Superior temporal gyrus (tissue), 1 donor: Measurements from ENCODE around the gene NECAB2.

Experiments used
- DNase-seq: peaks from one replicate; pipeline ENCODE4 v3.0.0-alpha.2; 2016; ENCODE audit errors: extremely low spot score

Gene NECAB2

DNA sequence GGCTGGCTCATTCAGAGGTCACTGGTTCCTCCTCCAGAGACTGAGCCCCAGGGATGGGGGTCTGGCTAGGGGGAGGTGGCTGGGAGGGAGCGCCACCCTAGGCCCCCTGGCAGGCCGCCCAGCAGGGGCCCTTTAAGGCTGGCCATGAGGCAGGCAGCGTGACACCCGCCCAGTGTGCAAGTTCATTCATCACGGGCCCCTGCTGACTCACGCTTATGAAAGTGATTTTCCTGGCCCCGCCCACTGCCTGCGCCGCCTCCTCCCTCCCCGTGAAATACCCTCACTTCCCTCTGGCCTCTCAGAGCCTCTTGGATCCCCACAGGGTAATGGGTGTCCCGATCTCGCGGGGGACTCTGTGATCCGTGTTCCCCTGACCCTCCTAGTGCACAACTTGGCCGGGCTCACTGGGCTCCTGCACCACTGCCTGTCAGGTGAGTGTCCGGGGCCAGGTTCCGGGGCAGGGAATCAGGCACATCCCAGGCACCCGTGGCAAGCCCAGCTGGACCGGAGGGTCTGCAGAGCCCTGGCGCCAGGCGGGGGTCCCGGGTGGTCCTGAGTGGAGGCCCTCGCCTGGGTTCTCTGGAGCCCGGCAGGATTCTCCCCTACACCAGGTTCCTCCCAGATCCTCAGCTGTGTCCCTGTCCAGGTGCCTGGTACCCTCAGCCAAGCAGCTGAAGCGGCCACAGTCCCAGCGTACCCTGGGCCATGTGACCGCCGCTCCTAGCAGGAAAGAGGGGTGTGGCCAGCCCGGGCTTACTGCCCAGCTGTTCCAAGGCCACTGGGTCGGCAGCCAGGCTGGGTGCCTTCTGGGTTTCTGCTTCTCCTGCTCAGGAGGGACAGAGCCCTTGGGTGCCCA, 14.9 kb upstream of the NECAB2 start, which contains the start of gene OSGIN1:
Gene OSGIN1, plus strand, starts transcription at position 301 of the 856 bp plus-strand sequence. CDS start 4,432 bp downstream, outside the sequence.
- DNase-seq: peak; percentile 78

DNA sequence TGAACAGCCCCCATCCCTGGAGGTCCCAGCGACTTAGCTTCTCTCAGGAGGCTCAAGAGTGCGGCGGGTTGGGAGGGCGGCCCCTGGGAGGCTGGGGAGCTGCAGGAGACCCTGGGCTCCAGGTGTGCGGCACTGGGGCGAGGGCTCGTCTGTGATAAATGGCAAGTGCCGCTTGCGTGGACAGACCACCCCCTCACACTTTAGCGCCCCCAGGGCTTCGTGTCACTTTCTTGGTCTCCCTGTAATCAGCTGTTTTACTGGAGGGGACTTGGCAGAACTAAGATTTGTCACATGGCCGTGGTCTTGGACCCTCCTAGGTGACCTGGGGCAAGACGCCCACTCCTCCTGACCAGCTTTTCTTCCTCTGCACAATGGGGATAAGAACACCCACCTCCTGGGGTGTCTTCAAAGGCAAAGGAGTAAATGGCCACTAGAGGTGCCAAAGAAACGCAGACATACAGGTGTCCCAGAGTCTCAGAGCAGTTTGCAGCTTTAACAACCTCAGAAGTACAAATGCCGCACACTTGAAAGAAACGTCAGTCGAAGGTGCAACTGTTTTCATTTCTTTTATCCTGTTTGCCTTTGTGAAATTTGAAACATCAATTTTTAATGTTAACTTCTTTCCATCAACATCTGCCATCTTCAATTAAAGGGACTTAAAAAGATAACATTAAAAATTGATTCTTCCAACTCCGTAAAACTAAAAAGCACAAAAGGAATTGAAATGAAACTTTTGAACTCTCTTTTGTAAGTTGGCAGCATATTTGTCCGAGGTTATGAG, 14.1 kb upstream of the NECAB2 start:
- DNase-seq: peak; percentile 33

DNA sequence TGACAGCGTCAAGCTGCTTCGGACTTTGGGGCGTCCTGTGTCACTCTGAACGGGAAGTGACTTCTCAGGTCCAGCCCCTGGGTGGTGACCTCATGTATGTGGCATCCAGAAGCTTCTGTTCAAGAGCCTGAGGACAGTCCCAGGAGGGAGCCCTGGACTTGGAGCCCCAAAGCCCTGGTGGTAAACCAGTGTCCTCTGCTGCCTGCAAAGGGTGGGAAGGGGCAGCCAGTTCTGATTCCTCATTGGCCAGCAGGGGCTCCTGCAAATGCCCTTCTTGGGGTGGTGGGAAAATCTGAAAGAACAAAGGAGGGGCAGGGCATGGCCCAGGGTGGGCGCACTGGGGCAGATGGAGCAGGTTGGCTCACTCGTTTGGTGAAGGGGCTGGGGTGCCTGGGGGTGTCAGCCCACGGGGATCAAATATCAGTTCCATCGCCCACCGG, 13.4 kb upstream of the NECAB2 start:
- no peak for DNase-seq

DNA sequence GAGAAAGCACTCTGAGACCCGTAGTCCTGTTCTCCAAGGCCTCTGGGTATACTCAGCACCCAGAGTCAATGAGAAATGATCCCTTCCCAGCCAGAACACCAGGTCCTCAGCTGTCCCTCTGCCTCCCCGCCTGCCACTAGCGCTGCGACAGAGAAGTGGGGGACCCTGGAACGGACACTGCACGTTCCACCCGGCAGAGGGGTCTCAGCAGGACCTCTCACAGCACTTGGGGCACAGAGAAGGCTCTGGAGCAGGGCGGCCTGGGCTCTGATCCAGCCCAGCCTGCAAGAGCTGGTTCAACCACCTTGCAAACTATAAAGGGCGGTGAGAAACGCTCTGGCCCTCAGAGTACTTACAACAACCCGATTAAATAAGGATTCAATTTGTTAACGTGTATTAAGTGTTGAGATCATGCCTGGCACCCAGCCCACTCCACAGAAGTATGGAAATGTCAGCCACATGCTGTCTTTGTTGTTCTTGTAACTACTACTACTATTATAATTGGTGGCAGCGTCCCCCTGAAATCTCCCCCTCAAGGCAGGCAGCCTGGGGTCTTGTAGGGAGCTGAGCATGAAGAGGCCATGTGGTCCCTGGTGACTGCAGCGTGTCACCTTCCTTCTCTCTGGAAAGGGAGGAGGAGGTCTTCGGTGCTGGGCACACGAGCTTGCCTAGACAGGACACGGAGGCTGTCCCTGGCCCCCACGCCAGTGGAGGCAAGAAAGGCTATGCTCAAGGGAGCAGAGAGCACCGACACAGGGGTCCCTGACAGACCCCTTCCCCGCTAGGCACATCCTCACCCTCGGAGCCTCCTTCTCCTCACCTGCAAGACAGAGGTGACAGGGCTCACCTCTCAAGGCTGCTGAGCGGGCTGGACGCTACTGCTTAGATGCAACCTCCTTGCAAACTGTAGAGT, 12.6 kb upstream of the NECAB2 start:
- no peak for DNase-seq

DNA sequence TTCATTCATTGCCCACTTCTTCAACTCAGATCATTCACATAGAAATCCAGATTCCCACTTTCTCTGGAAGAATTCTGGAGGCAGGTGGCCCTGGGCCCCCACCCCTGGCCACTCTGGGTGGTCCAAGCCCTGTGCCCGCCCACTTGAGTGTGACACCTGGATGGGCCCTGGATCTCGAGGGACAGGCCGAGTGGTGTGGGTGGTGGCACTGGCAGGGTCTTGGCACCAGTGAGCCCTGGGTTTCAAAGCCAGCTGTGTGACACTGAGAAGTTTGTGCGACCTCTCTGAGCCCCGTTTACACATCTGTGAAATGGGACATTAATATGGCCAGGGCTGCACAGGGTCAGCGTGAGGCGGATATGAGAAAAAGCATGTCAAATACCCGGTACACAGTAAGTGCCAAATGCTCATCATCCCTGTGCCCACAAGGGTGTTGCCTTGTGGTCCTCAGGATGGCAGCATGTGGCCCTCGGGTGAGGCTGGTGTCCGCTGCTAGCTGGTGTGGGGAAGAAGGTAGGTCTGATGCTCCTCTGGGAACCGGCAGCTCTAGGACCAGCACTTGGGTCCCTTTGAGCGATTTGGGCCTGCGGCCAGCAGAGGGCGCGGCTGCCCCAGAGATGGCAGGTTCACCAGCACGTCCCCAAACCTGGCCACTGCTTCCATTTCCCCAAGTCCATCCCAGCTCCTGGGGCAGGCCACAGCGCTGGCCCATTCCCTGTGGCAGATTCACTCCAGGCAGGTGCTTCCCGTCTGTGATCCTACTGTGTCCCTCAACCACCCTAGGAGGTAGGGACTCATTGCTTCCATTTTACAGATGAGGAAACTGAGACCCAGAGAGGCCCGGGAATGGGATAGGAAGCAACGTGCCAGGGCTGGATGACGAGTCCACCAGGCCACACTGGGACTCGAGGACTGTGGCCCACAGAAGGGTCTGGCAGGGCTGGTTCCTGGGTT, 11.4 kb upstream of the NECAB2 start:
- DNase-seq: peak; percentile 83

DNA sequence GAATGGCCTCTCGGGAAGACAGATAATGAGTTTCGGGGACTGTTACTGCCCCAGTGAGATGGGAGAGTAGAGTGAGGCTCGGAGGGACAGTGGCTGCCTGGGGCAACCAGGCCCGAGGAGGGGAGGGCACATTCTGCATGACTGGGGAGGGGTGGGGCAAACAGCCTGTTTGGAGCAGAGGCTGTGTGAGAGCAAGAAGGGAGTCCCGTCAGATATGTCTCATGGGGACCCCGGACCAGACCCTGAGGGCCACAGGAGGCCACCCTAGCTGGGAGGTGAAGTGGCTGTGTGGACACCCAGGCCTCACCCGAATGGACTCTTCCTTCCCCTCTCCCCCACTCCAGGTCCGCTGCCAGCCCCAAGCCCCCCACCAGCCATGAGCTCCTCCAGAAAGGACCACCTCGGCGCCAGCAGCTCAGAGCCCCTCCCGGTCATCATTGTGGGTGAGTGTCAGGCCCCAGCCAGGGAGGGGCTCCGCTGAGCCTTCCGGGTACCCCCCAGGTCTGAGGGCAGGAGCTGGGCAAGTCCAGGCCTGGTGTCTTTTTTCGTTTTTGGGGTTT, 10.7 kb upstream of the NECAB2 start:
- no peak for DNase-seq

DNA sequence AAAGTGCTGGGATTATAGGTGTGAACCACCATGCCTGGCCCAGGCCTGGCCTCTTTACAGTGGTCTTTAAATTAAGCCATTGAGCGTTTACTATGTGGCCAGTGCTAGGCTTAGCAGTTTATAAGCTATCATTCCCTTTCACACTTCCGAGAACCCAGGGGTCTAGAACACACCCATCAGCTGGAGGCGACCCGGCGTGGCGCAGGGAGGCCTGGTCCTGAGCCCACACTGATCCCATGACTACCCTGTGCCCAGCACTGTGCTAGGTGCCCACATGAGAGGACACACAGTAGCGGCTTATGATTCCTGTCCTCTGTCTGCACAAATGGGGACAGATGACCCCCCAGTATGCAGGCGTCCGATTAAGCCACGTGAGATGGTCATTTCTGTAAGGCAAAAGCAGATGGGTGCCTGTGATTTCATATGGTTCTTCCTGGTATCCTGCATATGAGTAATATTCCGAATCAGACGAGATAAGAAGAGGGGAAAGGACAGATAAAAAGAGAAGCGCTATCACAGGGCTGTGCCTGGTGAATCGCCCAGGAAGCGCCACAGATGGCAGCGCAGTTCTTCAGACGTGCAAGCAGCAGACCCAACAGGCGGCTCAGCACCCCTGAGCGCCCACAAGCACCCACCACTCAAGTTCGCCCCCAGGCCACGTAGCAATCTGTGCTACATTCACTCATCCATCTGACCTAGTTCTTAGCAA, 9.8 kb upstream of the NECAB2 start:
- no peak for DNase-seq

DNA sequence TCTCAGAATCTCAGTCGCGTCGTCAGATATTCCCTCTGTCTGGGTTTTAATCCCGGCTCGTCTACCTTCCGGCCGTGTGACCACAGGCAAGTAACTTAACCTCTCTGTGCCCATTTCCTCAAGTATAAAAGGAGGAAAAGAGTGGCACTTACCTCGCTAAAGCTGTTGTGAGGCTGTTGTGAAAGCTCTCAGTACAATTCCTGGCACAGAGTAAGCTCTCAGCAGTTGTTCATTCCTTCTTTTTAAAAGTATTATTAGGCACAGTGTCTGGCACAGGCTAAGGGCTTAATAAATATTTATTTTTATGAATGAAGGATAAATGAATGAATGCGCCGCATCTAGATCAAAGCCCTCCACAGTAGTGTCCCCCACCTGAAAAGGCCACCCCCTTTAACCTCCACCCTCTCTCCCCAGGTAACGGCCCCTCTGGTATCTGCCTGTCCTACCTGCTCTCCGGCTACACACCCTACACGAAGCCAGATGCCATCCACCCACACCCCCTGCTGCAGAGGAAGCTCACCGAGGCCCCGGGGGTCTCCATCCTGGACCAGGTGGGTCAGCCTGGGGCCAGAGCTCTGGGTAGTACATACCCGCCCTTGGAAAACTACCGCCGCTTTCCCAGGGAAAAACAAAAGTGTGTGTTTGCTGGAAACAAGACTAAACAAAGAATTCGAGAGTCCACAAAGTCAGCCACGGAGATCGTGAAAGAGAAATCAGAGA, 9.0 kb upstream of the NECAB2 start:
- no peak for DNase-seq

DNA sequence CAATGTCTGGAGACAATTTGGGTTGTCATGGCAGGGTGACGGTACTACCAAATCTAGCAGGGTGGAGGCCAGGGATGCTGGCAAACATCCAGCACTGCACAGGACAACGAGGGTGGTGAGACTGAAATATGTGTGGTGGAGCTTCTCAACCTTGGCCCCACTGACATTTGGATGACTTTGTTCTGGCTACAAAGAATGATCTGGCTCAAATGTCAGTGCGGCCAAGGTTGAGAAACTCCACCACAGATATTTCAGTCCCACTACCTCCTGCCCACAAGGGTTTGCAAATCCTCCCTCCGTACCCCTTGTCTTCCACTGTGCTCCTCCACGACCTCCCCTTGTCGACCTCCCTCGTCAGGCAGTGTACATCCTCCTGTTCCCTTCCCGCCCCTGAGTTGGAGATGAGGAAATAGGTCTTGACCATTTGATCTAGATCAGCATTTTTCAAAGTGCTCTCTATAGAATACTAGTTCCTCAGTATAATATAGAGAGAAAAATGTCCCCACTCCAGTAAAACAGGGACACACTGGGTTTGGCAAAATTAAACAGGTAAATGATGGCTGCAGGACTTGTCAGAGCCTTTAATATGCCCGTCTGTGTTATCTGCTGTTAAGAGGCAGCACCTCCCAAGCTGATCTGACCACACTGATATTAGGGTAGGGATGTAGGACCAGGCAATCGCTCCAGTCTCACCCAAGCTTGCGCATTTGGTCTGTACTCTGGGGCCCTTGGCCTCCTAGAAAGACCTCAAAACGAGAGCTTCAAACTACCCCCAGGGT, 8.2 kb upstream of the NECAB2 start:
- DNase-seq: no peak

DNA sequence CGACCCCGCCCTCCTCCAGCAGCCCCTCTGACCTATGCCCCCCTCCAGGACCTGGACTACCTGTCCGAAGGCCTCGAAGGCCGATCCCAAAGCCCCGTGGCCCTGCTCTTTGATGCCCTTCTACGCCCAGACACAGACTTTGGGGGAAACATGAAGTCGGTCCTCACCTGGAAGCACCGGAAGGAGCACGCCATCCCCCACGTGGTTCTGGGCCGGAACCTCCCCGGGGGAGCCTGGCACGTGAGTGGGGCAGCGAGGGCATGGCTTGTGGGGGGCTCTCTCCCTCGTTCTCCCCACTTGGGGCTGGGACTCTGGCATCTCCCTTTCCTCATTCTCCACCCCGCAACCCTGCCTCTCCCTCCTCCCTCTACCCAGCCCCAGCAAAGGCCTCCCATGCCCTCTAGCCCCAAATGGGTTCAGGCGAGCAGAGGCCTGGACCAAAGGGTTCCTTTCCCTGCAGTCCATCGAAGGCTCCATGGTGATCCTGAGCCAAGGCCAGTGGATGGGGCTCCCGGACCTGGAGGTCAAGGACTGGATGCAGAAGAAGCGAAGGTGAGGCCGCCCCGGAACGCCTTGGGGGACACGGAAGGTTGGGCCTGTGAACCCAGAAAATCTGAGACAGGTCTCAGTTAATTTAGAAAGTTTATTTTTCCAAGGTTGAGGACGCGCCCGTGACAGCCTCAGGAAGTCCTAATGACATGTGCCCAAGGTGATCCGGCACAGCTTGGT, 7.4 kb upstream of the NECAB2 start:
- no peak for DNase-seq

DNA sequence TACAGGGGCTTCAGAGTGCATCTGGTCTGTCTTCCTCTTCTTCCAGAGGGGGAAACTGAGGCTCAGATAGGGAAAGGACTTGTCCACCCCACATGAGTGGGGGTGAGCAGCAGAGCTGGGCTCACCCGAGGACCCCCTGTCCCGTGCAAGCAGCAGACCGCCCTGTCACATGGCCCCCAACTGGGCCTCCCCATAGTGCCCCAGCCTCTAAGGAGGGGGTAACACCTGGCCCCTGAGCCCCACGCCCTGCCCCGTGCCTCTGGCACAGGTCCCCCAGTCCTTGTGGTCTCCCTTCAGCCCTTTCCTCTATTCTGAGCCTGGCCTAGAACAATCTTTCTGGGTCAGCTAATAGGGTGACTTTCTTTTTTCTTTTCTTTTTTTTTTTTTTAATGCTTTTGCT, 6.5 kb upstream of the NECAB2 start:
- no peak for DNase-seq

DNA sequence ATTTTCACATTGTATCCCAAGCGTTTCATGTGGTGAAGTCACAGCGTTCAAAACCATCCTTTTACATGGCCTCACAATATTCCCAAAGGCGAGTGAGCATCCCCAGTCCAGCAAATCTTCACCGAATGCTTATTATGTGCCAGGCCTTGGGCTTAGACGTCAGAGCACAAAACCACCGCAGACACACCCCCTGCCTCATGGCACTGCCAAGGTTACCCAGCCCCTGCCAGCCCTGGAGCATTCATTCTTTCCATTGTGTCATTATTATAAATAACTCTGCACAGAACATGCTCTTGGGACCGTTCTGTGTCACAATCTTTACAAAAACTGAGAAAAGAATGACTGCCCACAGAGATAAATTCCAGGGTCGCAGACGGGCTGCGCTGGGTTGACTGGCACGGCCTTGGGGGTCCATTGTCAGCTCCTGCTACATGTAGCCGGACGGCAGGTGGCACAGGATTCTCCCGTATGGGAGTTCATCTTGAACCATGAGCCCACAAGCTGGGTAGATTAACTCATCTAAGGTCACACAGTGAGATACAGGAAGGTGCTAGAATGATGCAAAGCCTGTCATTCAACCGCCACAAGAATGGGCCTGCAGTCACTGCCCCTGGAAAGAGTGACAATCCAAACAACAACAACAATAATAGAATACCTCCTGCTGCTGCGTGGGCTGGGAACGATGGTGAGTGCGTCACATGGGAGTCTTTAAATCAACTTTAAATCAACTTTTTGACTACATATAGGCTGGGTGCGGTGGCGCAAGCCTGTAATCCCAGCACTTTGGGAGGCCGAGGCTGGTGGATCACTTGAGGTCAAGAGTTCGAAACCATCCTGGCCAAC, 4.5 kb upstream of the NECAB2 start:
- no peak for DNase-seq

DNA sequence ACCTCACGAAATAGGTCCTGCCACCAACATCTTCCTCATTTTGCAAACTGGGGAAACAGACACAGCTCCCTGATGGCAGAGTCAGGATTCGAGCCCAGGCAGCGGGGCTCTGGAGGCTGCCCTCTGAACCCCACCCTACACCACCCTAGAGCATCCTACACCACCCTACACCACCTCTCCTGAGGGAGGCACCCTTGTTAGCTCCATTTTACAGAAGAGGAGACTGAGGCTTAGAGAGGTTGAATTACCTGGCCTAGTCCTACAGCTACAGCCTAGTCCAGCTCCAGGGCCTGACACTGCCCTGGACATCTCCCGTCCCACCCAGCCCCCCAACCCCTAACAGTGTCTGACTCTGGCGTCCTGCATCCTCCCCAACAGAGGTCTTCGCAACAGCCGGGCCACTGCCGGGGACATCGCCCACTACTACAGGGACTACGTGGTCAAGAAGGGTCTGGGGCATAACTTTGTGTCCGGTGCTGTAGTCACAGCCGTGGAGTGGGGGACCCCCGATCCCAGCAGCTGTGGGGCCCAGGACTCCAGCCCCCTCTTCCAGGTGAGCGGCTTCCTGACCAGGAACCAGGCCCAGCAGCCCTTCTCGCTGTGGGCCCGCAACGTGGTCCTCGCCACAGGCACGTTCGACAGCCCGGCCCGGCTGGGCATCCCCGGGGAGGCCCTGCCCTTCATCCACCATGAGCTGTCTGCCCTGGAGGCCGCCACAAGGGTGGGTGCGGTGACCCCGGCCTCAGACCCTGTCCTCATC, 3.2 kb upstream of the NECAB2 start:
- no peak for DNase-seq

DNA sequence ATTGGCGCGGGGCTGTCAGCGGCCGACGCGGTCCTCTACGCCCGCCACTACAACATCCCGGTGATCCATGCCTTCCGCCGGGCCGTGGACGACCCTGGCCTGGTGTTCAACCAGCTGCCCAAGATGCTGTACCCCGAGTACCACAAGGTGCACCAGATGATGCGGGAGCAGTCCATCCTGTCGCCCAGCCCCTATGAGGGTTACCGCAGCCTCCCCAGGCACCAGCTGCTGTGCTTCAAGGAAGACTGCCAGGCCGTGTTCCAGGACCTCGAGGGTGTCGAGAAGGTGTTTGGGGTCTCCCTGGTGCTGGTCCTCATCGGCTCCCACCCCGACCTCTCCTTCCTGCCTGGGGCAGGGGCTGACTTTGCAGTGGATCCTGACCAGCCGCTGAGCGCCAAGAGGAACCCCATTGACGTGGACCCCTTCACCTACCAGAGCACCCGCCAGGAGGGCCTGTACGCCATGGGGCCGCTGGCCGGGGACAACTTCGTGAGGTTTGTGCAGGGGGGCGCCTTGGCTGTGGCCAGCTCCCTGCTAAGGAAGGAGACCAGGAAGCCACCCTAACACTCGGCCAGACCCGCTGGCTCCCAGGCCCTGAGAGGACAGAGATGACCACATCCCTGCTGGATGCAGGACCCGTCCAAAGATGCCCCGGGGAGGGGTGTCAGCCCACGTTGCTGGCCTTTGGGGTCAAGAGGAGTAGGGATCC, 2.4 kb upstream of the NECAB2 start:
- DNase-seq: no peak

DNA sequence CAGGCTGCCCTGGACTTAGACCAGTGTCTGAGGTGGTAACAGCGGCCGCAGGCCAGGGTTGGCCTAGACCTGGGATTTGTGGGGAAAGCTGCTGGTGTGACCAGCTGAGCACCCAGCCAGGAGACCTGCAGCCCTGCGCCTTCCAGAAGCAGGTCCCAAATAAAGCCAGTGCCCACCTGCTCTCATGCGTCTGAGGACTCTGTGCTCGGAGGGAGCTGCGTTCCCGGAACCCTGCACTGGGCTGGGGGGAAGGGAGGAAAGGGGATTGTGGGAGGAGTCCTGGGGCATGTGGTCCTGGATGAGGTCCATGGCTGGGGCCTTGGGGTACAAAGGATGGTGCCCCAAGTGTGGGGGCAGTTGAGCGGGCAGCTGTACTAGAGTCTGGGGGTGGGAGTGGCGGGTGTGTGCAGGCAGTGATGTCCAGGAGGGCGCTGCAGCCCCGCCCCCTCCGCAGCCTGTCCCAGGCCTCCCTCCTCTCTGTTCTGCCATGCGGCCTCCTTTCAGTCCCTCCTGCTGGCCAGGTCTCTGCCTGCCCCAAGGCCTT, 1.8 kb upstream of the NECAB2 start:
- no peak for DNase-seq
